ENCODE measurements around the gene CHST4.

- TF ChIP-seq CTCF (IDR thresholded peaks at IDR 0.05; ENCODE audit: borderline replicate concordance, extremely low read depth, low read length, poor library complexity, severe bottlenecking) (no peak), EZH2 (IDR thresholded peaks at IDR 0.05; ENCODE audit: borderline replicate concordance, low read depth, low read length, severe bottlenecking) (no peak)
These were observed 11.8 kb upstream of the CHST4 start for GRCh38 chr16:71514476-71514875.
